ENCODE measurements around the gene RALY.

RALY gene

GRCh38 chr20:34069341-34070078 is 75.8 kb downstream of the RALY start:
- no peak overlapping the region for H3K27ac ChIP-seq (ENCODE audit: low read depth, low read length)
- no peaks in the 10 kb centered on the region for H3K27me3 ChIP-seq (ENCODE audit: control insufficient read depth, insufficient read depth, low read length)
- no peak overlapping the region for H3K9ac ChIP-seq (ENCODE audit: low read length)
- H3K4me1 ChIP-seq (ENCODE audit: control insufficient read depth, insufficient read depth, low read length) = peaks cover 34% of the 10 kb centered on the region
- H3K9me3 ChIP-seq (ENCODE audit: control insufficient read depth, insufficient read depth, low read depth, low read length) = no peaks in the 10 kb centered on the region
- no peak overlapping the region for H3K4me3 ChIP-seq (ENCODE audit: low read depth, low read length)
- peaks cover 16% of the 10 kb centered on the region for H3K36me3 ChIP-seq (ENCODE audit: control insufficient read depth, insufficient read depth, low read length)

- Histone ChIP-seq H3K27me3 (ENCODE audit: control insufficient read depth, insufficient read depth, low read length) (no peaks in the 10 kb centered on the region), H3K9me3 (ENCODE audit: control insufficient read depth, insufficient read depth, low read depth, low read length) (no peaks in the 10 kb centered on the region), H3K27ac (ENCODE audit: low read depth, low read length) (no peak overlapping the region), H3K36me3 (ENCODE audit: control insufficient read depth, insufficient read depth, low read length) (peaks cover 16% of the 10 kb centered on the region), H3K4me3 (ENCODE audit: low read depth, low read length) (no peak overlapping the region), H3K9ac (ENCODE audit: low read length) (no peak overlapping the region), H3K4me1 (ENCODE audit: control insufficient read depth, insufficient read depth, low read length) (peaks cover 34% of the 10 kb centered on the region)
Observed at GRCh38 chr20:34070079-34070439, 76.3 kb downstream of the RALY start.

GRCh38 chr20:34070859-34071258 is 77.1 kb downstream of the RALY start:
- H3K4me1 ChIP-seq (ENCODE audit: control insufficient read depth, insufficient read depth, low read length) = peaks cover 29% of the 10 kb centered on the region
- H3K27ac ChIP-seq (ENCODE audit: low read depth, low read length) = no peak overlapping the region
- no peak overlapping the region for H3K4me3 ChIP-seq (ENCODE audit: low read depth, low read length)
- H3K36me3 ChIP-seq (ENCODE audit: control insufficient read depth, insufficient read depth, low read length) = peaks cover 18% of the 10 kb centered on the region
- no peak overlapping the region for H3K9ac ChIP-seq (ENCODE audit: low read length)
- no peaks in the 10 kb centered on the region for H3K27me3 ChIP-seq (ENCODE audit: control insufficient read depth, insufficient read depth, low read length)
- H3K9me3 ChIP-seq (ENCODE audit: control insufficient read depth, insufficient read depth, low read depth, low read length) = no peaks in the 10 kb centered on the region

- Histone ChIP-seq H3K27me3 (ENCODE audit: control insufficient read depth, insufficient read depth, low read length) (no peaks in the 10 kb centered on the region), H3K9me3 (ENCODE audit: control insufficient read depth, insufficient read depth, low read depth, low read length) (no peaks in the 10 kb centered on the region), H3K27ac (ENCODE audit: low read depth, low read length) (no peak overlapping the region), H3K4me3 (ENCODE audit: low read depth, low read length) (no peak overlapping the region), H3K36me3 (ENCODE audit: control insufficient read depth, insufficient read depth, low read length) (peaks cover 30% of the 10 kb centered on the region), H3K9ac (ENCODE audit: low read length) (no peak overlapping the region), H3K4me1 (ENCODE audit: control insufficient read depth, insufficient read depth, low read length) (peaks cover 24% of the 10 kb centered on the region)
Observed at GRCh38 chr20:34072076-34072475, 78.4 kb downstream of the RALY start.

GRCh38 chr20:34072778-34073177 is 79.1 kb downstream of the RALY start:
- Histone ChIP-seq H3K9ac (ENCODE audit: low read length) (no peak overlapping the region), H3K4me1 (ENCODE audit: control insufficient read depth, insufficient read depth, low read length) (peaks cover 18% of the 10 kb centered on the region), H3K27me3 (ENCODE audit: control insufficient read depth, insufficient read depth, low read length) (no peaks in the 10 kb centered on the region), H3K36me3 (ENCODE audit: control insufficient read depth, insufficient read depth, low read length) (peaks cover 37% of the 10 kb centered on the region), H3K4me3 (ENCODE audit: low read depth, low read length) (no peak overlapping the region), H3K9me3 (ENCODE audit: control insufficient read depth, insufficient read depth, low read depth, low read length) (no peaks in the 10 kb centered on the region), H3K27ac (ENCODE audit: low read depth, low read length) (no peak overlapping the region)

- Histone ChIP-seq H3K36me3 (ENCODE audit: control insufficient read depth, insufficient read depth, low read length) (peaks cover 52% of the 10 kb centered on the region), H3K4me1 (ENCODE audit: control insufficient read depth, insufficient read depth, low read length) (peaks cover 10% of the 10 kb centered on the region; the same call in 1 of the 2 replicates), H3K9ac (ENCODE audit: low read length) (no peak overlapping the region), H3K4me3 (ENCODE audit: low read depth, low read length) (no peak overlapping the region), H3K27me3 (ENCODE audit: control insufficient read depth, insufficient read depth, low read length) (no peaks in the 10 kb centered on the region), H3K9me3 (ENCODE audit: control insufficient read depth, insufficient read depth, low read depth, low read length) (no peaks in the 10 kb centered on the region), H3K27ac (ENCODE audit: low read depth, low read length) (no peak overlapping the region)
Observed at GRCh38 chr20:34074101-34074760, 80.5 kb downstream of the RALY start.

GRCh38 chr20:34075647-34076046 is 81.9 kb downstream of the RALY start:
- H3K9ac ChIP-seq (ENCODE audit: low read length) = no peak overlapping the region
- no peak overlapping the region for H3K27ac ChIP-seq (ENCODE audit: low read depth, low read length)
- no peaks in the 10 kb centered on the region for H3K9me3 ChIP-seq (ENCODE audit: control insufficient read depth, insufficient read depth, low read depth, low read length)
- H3K27me3 ChIP-seq (ENCODE audit: control insufficient read depth, insufficient read depth, low read length) = no peaks in the 10 kb centered on the region
- H3K4me1 ChIP-seq (ENCODE audit: control insufficient read depth, insufficient read depth, low read length) = peaks cover 6% of the 10 kb centered on the region; the same call in 1 of the 2 replicates
- no peak overlapping the region for H3K4me3 ChIP-seq (ENCODE audit: low read depth, low read length)
- H3K36me3 ChIP-seq (ENCODE audit: control insufficient read depth, insufficient read depth, low read length) = peaks cover 65% of the 10 kb centered on the region

GRCh38 chr20:34076952-34077351 is 83.2 kb downstream of the RALY start:
- peaks cover 75% of the 10 kb centered on the region for H3K36me3 ChIP-seq (ENCODE audit: control insufficient read depth, insufficient read depth, low read length)

GRCh38 chr20:34078540-34078939 is 84.8 kb downstream of the RALY start:
- Histone ChIP-seq H3K36me3 (ENCODE audit: control insufficient read depth, insufficient read depth, low read length) (peaks cover 74% of the 10 kb centered on the region), H3K27ac (ENCODE audit: low read depth, low read length) (no peak overlapping the region), H3K4me3 (ENCODE audit: low read depth, low read length) (no peak overlapping the region), H3K9ac (ENCODE audit: low read length) (no peak overlapping the region), H3K27me3 (ENCODE audit: control insufficient read depth, insufficient read depth, low read length) (no peaks in the 10 kb centered on the region), H3K9me3 (ENCODE audit: control insufficient read depth, insufficient read depth, low read depth, low read length) (no peaks in the 10 kb centered on the region), H3K4me1 (ENCODE audit: control insufficient read depth, insufficient read depth, low read length) (peaks cover 6% of the 10 kb centered on the region; the same call in 1 of the 2 replicates)

More at GRCh38 chr20:34076952-34077351, 83.2 kb downstream of the RALY start:
- Histone ChIP-seq H3K4me3 (ENCODE audit: low read depth, low read length) (no peak overlapping the region), H3K9me3 (ENCODE audit: control insufficient read depth, insufficient read depth, low read depth, low read length) (no peaks in the 10 kb centered on the region), H3K27me3 (ENCODE audit: control insufficient read depth, insufficient read depth, low read length) (no peaks in the 10 kb centered on the region), H3K9ac (ENCODE audit: low read length) (no peak overlapping the region), H3K4me1 (ENCODE audit: control insufficient read depth, insufficient read depth, low read length) (peaks cover 6% of the 10 kb centered on the region; the same call in 1 of the 2 replicates), H3K27ac (ENCODE audit: low read depth, low read length) (no peak overlapping the region)

- Histone ChIP-seq H3K36me3 (ENCODE audit: control insufficient read depth, insufficient read depth, low read length) (peaks cover 82% of the 10 kb centered on the region), H3K9ac (ENCODE audit: low read length) (no peak overlapping the region), H3K27ac (ENCODE audit: low read depth, low read length) (no peak overlapping the region), H3K27me3 (ENCODE audit: control insufficient read depth, insufficient read depth, low read length) (no peaks in the 10 kb centered on the region), H3K4me1 (ENCODE audit: control insufficient read depth, insufficient read depth, low read length) (no peaks in the 10 kb centered on the region), H3K9me3 (ENCODE audit: control insufficient read depth, insufficient read depth, low read depth, low read length) (no peaks in the 10 kb centered on the region), H3K4me3 (ENCODE audit: low read depth, low read length) (no peak overlapping the region)
Observed at GRCh38 chr20:34079818-34080217, 86.1 kb downstream of the RALY start.

GRCh38 chr20:34082232-34082887 is 88.6 kb downstream of the RALY start:
- Histone ChIP-seq H3K27ac (ENCODE audit: low read depth, low read length) (no peak overlapping the region), H3K9me3 (ENCODE audit: control insufficient read depth, insufficient read depth, low read depth, low read length) (no peaks in the 10 kb centered on the region), H3K27me3 (ENCODE audit: control insufficient read depth, insufficient read depth, low read length) (no peaks in the 10 kb centered on the region), H3K9ac (ENCODE audit: low read length) (no peak overlapping the region), H3K36me3 (ENCODE audit: control insufficient read depth, insufficient read depth, low read length) (peaks cover 76% of the 10 kb centered on the region), H3K4me3 (ENCODE audit: low read depth, low read length) (no peak overlapping the region), H3K4me1 (ENCODE audit: control insufficient read depth, insufficient read depth, low read length) (no peaks in the 10 kb centered on the region)

All from HUES6 (cell line).